ENCODE results near the gene DNAAF9.
A peak's percentile ranks its signal among the peaks of the same experiment; 100 is the strongest.
"Not testable (repeated sequence)": the region's sequence is repeated elsewhere in the genome, so short reads cannot be mapped to it uniquely, and the experiment has no call there.

Gene DNAAF9

DNA sequence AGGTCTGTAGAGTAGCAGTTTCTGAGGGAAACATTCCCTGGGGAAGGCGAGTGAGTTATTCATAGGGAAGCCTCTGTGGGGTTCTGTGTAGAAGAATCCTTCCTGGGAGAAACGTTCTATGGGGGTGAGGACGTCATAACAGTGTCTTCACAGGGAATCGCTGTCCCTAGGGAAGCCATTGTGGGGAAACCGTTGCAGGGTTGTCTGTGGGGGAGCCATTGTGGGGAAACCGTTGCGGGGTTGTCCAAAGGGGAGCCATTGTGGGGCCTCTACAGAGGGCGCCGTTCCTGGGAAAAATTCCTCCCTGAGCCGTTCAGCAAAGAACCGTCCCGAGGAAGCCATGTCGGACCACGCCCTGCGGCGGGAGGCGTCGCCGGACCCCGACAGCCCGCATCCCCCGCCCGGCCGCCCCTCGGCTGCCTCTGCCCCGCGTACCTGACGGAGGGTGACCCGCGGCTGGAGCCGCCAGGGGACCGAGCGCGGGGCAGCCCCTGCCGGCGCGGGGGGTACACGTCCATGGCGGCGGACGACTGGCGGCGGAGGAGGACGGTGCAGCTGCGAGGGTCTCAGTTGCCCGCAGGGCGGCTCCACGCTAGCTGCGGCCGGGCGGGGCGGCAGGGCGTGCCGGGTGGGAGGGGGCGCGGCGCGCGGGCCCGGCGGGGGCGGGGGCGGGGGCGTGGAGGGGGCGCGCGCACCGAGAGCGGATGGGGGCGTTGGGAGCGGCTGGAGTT, at the start of gene DNAAF9:
Gene DNAAF9 (minus strand): TSS at position 630 of the 731 bp plus-strand sequence. CDS start 112 bp downstream, at position 518.
- peak; percentile 56 for DNase-seq

DNA sequence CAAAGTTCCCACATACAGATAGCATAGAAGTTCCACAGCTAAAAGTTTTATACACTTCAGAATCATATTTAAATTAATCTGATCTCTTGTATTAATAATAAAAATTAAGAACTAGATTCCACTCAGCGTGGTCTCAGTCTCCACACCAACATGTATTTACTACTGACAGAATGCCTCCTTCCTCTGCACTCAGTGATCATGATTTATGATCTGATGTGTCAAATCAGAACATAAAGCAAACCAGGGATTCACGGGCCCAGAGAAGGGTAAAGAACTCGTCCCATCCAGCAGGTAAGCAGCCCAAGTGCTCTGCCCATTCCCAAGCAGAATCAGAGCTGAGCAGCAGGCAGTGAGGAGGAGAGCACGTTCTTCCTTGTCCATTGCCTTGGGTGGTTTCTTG, 49.2 kb upstream of the DNAAF9 start:
- no peak for DNase-seq

DNA sequence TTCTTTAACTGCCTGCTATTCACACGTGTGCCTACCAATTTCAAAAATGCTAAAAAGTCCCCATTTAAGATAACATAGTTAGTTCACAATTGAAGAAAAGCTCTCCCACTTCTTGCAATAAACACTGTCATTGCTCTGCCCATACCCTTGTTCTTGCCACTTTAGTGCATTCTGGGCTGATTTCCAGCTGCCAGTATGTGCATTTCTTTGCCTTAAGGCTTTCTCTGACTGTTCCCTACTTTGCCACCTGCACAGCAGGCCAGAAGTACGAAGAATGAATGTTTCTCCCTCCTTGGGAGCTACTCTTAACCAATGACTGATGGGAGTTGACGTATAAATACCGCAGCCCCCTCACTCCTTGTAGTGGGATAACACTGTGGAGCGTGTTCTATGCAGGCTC, 47.4 kb upstream of the DNAAF9 start:
- DNase-seq = no peak

DNA sequence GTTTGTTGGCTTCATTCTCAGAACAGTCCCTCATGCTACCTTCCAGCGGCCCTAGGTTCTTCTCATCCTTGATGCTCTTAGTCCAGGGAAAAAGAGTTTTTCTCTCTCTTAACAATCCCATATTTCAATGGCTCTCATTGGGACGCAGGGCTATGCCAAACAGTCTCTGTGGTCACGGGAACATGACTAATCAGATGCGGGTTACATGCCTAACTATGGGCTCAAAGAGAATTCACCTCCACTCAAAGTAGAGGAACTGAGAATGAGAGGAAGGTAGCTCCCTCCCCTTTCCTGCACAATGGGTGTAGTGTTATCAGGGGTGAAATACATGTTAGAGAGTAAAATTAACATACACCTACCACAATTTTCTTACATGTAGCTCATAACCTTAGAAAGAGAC, 45.2 kb upstream of the DNAAF9 start:
- no peak for DNase-seq

DNA sequence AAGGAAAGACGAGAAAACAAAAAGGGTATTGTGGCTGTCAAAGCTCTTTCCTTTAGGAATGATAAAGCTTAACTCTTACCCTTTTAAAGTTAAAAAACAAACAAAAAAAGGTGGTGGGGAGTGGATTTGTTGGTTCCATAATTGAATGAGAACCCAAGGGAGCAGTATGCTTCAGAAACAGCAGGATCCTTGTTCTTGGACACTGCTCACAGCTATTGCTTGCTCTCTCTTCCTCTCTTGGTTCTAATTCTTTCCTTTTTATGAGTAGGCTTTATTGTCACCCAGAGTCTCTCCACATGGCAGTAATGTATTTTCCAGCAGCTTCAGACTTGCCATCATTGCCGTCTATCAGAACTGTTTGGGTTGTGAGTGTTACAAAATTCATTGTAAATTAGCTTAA, 44.7 kb upstream of the DNAAF9 start:
- no peak for DNase-seq

DNA sequence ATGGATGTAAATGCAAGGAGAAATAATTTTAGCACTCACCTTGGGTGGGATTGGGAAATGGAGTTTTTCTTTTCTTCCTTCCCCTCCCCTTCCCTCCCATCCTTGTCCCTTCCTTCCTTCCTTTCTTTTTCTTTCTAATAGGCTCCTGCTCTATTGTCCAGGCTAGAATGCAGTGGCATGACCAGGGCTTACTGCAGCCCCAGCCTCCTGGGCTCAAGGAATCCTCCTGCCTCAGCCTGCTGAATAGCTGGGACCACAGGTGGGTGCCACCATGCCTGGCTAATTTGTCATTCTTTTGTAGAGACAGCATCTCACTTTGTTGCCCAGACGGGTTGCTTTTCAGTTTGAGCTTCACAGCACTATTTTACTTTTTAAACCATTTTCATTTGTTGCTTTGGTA, 41.9 kb upstream of the DNAAF9 start:
- no peak for DNase-seq

DNA sequence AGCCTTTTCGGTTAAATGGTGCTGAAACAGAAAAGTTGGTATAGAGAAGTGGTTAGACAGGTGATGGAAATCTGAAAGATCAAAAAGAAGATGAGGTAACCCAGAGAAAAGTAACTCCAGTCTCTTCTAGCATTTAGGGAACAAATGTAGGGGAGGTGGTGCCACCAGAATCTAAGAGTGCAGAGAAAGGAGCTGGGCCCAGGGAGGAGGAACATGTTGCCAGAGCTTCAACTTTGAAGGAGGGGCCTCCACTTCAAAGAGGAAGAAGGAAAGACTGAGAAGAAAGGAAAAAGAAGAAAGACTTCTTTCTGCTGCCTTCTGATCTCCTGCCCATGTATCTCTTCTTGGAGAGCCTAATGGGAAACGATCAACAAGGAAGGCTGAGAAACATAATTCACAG, 39.9 kb upstream of the DNAAF9 start:
- no peak for DNase-seq

DNA sequence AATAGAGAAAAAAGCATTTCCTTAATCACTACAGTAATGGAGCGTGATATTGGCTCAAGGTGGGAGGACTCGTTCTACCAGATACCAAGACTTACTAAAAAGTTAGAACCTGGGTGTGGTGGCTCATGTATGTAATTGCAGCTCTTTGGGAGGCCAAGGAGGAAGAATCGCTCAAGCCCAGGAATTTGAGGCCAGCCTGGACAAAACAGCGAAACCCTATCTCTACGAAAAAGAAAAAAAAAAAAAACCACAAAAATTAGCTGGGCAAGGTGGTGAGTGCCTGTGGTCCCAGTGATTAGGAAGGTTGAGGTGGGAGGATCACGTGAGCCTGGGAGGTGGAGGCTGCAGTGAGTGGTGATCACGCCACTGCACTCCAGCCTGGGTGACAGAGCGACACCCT, 39.3 kb upstream of the DNAAF9 start:
- no peak for DNase-seq

DNA sequence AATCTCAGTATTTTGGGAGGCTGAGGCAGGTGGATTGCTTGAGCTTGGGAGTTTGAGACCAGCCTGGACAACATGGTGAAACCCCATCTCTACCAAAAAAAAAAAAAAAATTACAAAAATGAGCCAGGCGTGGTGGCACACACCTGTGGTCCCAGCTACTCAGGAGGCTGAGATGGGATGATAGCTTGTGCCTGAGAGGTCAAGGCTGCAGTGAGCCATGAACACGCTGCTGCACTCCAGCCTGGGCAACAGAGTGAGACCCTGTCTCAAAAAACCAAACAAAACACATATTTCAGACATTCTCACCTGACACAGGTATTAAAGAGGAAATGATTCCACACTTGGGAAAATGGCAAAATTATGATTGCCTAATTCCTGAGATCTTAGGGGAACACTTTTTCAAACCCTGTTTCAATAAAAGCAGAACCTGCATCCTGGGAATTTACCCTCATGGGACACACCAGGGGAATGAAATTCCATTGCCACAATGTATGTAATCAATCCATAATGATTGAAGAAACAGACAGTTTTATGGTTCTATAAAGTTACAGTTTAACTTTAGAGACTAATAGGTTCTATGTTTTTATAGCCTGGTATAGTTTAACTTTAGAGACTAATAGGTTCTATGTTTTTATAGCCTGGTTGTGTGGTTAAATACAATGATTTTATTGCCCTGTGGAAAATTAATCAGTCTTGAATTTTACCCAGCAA, 29.6 kb upstream of the DNAAF9 start:
- DNase-seq = no peak

DNA sequence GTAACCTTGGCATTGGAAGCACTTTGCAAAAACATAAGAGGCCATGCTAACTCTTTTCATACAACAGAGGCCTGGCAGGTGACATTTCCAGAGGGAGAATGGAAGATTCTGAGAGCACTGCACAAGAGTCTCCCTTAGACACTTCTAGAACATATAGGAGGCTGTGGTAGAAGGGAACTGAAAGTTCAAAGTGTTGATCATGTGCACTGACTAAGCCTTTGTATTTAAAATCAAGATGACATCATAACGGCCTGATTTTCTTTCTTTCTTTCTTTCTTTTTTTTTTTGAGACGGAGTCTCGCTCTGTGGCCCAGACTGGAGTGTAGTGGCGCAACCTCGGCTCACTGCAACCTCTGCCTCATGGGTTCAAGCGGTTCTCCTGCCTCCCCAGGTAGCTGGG, 26.8 kb upstream of the DNAAF9 start:
- DNase-seq = no peak

DNA sequence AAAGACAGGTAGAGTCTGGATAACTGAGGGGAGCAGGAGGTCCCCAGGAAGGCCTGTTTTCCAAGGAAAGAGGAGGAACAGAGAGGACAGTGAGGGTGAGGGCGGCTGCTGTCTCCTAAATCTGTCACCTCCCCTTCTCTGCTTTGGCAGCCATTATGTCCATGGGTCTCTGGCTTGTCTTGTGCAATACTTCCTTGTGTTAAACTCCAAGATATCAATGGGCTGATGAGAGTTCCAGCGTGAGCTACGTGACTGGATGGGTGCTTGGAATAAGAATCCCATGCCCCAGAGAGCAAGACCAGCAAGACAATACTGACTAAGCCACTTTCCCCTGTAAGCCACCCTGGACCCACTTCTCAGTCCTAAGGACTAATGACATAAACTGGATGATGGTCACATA, 26.3 kb upstream of the DNAAF9 start:
- no peak for DNase-seq

DNA sequence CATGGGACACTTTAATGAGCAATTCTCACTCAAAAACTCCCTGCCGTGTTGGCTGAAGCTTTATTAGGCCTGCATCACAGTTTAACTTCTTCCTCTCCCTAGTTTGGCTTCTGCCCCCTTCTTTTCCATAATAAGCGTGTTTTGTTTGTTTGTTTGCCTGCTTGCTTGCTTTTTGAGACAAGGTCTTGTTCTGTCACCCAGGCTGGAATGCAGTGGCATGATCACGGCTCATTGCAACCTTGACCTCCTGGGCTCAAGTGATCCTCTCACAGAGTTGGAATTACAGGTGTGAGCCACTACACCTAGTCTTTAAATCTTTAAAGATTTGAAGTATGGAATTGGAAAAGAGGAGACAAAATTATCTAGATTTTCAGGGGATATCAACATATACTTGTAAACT, 25.4 kb upstream of the DNAAF9 start:
- no peak for DNase-seq

DNA sequence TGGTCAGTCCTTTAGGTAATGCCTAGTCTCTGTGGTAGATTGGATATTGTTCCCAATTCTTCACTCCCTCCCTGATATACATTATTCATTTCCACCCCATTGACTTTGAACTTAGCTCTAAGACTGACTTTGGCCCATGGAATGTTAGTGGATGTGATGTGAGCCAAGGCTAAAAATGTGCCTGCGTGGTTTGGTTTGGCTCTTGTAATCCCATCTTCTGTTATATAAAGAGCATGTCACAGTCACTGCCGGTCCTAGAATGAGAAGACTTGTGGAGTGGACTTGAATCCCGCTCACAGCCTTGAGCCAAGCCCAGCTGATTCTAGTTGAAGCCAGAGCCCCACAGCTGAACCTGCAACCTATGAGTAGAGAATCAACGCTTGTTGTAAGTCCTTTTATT, 23.6 kb upstream of the DNAAF9 start:
- DNase-seq = no peak

DNA sequence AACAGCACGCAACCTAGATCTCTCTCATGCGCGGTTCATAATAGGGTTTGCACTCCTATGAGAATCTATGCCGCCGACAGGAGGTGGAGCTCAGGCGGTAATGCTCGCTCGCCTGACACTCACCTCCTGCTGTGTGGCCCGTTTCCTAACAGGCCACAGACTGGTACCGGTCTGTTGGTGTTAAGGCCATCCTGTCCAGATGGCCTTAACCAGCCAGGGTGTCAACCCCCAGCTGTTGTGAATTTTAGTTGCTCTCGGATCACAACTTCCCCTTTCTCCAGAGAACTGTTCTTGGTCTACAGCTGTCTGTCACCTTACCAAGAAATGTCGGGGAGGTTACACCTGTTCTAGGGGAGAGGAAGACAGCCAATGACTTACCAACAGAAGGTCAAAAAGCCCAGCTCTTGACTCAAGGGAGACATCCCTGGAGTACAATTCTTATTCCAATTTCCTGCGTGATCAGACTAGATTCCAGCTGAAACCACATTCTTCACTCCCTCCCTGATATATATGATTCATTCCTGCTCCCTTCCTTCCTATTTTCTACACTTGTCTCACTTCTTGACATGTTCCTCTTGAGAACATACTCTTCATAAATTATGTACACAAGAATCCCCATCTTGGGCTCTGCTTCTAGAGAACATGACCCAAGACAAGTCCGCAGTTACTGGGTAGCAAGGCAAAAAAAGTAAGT, 23.1 kb upstream of the DNAAF9 start:
- no peak for DNase-seq

DNA sequence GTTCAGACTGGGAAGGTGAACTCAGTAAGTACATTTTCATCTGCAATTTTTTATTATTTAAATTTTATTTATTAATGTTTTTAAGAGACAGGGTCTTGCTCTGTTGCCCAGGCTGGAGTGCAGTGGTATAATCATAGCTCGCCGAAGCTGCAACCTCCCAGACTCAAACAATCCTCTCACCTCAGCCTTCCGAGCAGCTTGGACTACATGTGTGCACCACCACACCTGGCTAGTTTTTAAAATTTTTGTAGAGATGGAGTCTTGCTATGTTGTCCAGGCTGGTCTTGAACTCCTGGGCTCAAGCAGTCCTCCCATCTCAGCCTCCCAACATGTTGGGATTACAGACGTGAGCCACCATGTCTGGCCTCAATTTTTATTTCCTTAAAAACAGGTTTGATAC, 19.3 kb upstream of the DNAAF9 start:
- DNase-seq = not testable (repeated sequence)

DNA sequence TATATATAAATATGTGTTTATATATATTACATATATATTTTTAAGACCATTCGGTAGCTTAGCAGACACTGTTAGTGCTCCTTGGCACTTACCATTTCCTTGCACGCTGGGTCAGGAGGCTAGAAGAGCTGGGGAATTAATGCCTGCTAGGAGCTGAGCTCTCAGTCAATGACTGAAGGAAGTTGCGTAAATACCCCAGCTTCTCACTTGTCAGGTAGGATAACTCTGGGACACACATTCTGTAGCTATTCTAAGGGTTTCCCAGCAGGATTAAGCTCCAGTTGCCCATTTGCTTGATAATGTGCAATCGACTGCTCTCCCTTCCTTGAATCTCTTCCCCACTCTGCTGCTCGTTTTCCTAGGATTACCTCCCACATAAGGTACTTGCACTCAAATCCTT, 15.7 kb upstream of the DNAAF9 start:
- DNase-seq = no peak

DNA sequence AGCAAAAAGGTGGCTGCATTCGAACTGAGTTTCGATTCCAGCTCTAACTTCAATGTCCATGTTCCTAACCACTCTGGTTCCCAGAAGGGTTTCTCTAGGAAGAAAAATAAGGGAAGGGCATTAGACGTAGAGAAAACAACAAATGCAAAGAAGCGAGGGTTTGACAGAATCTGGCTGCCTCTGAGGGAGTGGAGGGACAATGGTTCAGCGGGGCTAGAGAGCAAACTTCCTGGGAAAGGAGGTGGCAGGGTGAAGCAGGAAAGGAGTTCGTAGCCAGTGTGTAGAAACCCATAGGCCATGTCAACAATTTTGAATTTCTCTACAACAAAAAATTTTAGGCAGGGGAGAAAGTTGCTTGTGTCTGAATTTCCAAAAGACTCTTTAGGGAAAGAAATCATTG, 14.5 kb upstream of the DNAAF9 start:
- DNase-seq = no peak

DNA sequence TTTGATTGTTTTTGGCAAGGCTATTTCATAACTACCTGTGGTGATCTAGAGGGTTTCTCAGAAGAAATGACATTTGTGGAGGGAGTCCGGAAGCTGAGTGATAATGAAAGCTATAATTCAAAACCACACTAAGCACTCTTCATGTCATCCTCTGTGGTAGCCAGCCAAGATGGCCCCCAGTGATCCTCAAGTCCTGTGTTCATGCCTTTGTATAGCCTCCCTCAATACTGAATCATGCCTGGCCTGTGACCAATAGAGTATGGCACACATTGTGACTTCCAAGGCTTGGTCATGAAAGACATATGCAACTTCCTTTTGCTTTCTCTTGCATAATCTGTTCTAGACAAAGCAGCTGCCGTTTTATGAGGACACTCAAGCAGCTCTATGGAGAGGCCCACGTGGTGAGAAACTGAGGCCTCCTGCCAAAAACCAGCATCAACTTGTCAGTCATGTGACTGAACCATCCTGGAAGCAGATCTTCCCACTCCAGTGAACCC, 12.8 kb upstream of the DNAAF9 start:
- no peak for DNase-seq

DNA sequence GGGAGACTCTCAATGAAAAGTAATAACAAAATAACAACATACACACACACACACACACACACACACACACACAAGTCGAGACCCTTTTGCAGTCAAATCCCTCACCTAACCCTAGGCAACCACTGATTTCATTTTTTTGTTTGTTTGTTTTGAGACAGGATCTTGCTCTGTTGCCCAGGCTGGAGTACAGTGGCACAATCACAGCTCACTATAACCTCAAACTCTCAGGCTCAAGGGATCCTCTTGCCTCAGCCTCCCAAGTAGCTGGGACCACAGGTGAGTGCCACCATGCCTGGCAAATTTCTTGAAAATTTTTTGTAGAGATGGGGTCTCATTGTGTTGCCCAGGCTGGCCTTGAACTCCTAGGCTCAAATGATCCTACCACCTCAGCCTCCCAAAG, 10.7 kb upstream of the DNAAF9 start:
- not testable (repeated sequence) for DNase-seq

DNA sequence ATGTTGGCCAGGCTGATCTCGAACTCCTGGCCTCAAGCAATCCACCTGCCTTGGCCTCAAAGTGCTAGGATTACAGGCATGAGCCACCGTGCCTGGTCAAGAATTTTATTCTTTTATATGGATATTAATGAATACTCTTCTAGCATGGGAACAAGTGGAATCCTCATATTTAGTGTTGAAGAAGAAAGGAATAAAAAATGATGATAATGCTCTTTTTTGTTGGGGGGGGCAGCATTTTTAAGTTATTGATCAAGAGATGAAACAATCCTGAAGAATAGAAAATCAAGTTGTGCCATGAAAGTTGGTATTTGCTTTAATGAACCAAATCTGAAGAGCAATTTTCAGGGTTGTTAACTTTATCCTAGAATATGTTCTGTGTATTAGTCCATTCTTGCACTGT, 6.7 kb upstream of the DNAAF9 start:
- DNase-seq = no peak

DNA sequence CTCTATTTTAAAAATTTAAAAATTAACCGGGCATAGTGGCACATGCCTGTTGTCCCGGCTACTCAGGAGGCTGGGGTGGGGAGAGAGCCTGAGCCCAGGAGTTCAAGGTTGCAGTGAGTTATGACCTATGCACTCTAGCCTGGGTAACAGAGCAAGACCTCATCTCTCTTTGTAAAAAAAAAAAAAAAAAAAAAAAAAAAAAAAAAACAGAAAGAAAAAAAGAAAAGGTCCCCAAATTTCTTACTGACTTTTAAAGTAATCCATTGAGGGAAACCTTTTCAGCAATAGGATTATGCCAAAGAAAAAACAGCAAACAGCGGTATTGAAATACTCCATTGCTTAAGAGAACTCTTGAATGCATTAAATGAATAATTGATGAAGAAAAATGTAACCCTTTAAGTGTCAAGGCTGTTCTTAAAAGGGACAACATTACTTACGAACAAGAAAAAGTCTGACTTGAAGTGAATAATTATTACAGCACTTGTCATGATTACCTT, 6.0 kb upstream of the DNAAF9 start:
- DNase-seq = no peak

DNA sequence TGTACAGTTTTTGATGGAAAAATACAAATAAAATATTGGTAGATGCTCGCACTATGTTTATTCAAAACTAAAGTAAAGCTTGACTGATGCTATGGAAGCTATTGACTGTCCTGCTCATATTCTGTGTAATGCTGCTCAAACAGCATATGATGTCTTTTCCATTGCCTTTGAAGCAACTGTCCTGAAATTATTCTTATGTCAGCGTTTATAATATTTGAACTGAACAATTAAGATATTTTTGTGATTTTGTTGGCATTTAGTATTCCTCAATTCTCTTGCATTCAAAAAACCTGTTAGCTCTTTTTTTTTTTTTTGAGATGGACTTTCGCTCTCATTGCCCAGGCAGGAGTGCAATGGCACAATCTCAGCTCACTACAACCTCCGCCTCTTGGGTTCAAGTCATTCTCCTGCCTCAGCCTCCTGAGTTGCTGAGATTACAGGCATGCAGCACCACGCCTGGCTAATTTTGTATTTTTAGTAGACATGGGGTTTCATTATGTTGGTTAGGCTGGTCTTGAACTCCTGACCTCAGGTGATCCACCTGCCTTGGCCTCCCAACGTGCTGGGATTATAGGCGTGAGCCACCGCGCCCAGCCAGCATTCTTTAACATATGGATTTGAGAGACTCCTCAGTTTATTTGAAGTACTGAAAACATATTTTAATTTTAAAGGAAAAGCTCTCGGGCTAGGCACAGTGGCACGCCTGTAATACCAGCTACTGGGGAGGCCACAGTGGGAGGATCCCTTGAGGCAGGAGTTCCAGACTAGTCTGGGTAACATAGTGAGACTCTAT, 5.3 kb upstream of the DNAAF9 start:
- no peak for DNase-seq

DNA sequence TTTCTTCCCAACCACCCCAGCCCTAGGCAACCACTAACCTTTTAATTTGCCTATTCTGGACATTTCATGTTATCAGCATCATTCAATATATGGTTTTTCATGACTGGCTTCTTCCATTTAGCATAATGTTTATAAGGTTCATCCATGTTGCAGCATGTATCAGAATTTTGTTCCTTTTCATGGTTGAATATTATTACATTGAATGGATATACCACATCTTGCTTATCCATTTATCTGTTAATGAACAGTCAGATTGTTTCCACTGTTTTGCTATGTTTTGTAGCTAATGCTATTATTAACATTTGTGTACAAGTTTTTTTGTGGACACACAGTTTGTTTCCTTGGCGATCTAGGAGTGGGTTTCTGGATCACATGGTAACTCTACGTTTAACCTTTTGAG, 3.0 kb upstream of the DNAAF9 start:
- no peak for DNase-seq

Data from activated gamma-delta T cell treated with Interleukin-2 at 50 U/mL for 16 hours (primary cell).